Measurements from ENCODE around the gene ROMO1.
"Not testable (repeated sequence)": the region's sequence is repeated elsewhere in the genome, so short reads cannot be mapped to it uniquely, and the experiment has no call there.

Gene ROMO1

DNA sequence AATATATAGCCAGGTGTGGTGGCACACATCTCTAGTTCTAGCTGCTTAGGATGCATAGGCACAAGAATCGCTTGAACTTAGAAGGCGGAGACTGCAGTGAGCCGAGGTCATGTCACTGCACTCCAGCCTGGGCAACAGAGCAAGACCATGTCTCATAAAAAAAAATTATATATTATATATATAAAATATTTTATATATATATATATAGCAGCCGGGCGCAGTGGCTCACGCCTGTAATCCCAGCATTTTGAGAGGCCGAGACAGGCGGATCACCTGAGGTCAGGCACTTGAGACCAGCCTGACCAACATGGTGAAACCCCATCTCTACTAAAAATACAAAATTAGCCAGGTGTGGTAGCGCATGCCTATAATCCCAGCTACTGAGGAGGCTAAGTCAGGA, 13.8 kb upstream of the ROMO1 start:
- not testable (repeated sequence) for DNase-seq

DNA sequence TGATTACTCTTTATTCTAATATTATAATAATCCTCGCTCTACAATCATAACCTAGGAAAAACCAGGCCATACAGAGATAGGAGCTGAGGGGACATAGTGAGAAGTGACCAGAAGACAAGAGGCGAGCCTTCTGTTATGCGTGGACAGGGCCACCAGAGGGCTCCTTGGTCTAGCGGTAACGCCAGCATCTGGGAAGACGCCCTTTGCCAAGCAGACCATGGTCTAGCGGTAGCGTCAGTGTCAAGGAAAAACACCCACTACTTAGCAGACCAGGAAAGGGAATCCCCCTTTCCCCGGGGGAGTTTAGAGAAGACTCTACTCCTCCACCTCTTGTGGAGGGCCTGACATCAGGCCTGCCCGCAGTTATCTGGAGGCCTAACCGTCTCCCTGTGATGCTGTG, 12.3 kb upstream of the ROMO1 start:
- DNase-seq: not testable (repeated sequence)

DNA sequence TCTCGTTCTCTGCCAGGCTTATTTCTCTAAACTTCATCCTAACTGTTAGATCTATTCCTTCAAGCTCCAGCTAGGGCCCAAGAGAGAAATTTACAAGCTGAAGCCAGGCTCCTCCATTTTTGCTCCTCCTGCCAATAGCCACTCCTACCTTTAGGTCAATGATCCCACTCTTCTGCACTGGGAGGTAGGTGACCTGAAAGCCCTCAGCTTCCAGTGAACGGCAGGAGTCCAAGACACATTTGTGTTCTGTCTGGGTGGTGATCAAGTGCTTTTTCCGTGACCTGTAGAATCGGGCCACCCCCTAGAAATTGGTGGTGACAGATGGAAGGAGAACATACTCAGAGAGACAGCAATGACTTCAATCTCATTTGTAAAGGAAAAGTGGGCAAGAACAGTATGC, 8.9 kb upstream of the ROMO1 start:
- DNase-seq: no peak

DNA sequence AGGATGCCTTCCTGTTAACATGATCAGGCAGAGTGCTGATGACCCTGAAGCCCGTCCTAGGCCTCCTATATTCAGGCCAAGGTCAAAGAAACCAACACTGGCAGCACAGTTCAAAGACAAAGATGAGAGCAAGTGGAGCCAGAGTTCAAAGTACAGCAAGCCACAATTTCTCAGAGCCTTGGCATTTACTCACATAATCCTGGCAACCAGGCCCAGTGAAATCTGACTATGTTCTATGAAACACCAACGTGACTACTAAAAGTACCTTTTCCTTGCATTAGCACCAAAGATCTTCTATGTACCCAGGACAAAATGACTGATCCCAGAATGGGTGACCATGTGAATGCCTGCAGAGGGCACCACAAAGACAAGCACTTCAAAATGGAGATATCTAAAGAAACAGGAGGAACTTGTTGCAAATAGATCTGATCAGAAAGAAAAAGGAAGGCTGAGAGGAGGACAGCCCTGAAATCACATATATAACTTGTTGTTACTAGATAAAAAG, 3.9 kb upstream of the ROMO1 start:
- no peak for DNase-seq

DNA sequence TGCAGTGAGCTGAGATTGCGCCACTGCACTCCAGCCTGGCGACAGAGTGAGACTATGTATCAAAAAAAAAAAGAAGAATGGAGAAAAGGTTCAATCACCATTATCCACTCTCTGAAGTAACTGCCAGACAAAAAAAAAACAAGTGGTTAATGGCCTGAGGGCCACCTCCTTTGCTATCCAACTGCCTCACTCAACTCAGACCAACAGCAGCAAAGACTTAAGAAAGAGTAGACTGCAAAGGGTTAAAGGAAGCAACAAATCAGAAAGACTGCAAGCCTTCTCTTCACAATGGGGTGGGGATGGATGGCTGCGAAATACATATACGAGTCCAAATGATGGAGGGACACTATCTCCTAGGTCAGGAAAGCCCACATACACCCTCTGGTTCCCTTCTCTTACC, 3.2 kb upstream of the ROMO1 start:
- DNase-seq: no peak

DNA sequence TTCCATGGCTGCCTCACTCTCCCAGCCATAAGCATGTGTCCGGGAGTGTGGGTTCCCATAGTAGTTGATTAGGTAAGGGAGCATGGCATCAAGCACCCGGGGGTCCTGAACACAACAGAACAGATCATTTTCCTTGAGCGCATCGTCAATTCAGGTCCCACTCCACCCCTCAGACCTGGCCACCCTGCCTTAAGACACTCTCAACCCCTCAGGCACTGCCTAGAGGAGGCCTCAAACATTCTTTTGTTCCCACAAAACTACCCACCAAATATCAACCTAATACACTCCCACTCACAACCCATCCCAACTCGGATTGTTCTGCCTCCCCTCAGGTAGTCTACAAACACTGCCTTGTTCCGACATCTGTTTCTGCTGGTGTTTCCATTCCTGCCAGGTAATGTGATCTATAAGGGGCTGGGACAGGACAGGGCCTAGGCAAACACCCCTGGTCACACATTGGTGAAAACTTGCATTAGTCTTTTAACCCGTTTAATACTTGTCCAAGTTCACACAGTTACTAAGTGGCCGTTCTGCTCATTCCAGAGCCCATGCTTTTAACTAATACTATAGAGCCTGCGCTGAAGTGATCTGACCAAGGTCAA, 1.4 kb upstream of the ROMO1 start:
- no peak for DNase-seq

DNA sequence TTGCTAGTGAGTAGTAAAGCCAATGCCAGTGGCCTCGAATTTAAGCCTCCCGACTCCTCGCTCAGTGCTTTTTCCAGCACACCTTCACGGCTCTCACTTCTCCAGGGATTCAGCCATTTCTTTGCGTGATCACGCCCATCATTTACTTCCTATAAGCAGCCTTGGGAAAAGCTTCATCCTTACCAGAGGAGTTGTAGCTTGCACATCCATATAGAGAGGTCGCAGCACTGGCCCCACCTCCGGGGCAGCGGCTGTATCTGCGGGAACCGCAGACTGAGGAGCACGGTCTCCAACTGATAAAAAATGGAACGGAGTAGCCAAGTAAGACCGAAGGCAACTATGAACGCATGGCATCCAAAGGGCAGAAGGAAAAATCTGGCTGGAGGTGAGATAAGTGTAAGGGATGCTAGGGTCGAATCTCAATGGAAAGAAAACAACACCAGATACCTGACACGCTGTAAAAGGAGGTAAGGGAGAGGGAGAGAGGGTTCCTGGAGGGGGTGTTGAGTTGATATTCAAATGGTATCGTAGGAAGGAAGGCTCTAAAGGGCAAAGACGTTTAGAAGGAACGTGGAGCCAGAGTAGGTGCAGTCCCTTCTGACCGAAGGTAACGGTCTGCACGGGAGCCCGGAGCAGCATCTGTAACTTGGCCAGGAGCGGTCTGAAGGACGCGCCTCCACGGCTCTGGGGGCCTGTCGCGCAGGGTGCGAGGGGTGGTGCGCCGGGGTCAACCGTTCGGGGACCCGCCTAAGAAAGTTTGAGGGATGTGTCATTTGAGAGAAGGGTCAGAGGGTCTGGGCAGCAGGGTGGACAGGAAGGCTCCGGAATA, 693 bp upstream of the ROMO1 start:
- DNase-seq: peak; percentile 8

DNA sequence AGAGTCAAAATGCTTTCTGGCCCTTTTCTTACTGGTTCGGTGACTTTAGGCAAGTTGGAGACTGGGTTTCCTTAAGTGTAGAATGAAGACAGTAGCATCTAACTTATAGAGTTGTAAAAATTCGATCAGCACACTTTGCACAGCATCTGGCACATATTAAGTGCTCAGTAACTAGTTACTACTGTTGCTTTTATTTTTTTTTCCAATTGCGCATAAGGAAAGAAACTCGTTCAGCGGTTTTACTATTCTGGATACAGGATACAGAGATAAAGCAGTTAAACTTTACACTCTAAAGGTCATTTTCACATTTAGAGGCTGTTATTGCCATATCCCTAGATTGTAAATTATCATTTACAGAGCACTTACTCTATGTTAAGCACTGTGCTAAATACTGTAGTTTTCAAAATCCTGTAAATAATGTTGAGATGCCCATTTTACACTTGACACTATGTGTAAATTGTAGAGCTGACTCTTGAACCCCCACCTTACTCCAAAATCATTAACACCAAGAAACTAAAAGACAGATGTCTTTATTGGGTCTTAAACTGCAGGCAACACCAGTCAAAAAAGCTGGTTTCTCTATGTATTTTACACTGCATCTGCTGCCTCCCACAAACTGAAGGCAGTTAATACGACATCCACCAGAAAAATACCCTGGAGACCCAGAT, 886 bp downstream of the ROMO1 start:
- no peak for DNase-seq

DNA sequence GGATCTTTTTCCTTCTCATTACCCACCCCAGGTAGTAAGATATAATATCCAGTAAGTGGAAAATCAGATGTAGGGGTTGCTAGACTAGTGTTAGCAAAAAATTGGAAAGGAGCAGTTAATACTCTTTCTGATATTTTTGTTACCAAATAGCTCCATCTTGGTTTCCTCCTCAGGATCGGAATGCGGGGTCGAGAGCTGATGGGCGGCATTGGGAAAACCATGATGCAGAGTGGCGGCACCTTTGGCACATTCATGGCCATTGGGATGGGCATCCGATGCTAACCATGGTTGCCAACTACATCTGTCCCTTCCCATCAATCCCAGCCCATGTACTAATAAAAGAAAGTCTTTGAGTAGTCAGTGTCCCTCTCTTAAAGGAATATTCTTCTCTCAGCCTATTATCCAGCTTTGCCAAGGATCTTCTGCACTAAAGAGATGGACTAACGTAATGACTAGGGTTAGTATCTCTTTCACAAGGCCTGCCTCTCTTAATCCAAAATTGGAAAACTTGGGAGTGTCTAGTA, 1.5 kb downstream of the ROMO1 start:
- DNase-seq: no peak

DNA sequence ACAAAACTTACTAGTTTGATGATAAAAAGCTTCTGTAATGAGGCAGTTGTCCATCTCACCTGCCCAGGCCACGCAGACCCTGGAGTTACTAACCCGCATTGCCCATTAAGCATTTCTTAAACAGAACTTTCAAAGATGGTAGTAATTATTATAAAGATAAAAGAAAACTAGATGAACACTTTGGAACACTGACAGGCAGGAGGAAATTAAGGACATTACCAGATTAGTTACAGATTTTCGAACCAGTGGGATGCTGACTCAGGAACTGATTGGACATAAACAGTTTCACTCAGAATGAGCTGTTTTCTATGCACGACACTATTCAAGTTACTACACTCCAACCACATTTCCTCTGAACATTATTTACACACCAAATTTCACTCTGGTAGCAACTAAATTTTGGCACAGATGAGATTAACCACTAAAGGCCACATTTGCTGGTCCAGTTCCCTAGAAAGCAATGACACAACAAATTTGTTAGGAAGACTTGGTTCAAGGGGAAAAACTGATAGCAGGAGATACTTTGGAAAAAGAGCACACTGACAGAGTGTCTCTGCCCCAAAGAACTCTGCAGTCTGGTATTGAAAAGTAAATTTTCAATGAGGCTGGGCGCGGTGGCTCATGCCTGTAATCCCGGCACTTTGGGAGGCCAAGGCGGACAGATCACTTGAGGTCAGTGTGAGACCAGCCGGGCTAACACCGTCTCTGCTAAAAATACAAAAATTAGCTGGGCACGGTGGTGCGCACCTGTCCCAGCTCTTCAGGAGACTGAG, 3.0 kb downstream of the ROMO1 start:
- DNase-seq: no peak

DNA sequence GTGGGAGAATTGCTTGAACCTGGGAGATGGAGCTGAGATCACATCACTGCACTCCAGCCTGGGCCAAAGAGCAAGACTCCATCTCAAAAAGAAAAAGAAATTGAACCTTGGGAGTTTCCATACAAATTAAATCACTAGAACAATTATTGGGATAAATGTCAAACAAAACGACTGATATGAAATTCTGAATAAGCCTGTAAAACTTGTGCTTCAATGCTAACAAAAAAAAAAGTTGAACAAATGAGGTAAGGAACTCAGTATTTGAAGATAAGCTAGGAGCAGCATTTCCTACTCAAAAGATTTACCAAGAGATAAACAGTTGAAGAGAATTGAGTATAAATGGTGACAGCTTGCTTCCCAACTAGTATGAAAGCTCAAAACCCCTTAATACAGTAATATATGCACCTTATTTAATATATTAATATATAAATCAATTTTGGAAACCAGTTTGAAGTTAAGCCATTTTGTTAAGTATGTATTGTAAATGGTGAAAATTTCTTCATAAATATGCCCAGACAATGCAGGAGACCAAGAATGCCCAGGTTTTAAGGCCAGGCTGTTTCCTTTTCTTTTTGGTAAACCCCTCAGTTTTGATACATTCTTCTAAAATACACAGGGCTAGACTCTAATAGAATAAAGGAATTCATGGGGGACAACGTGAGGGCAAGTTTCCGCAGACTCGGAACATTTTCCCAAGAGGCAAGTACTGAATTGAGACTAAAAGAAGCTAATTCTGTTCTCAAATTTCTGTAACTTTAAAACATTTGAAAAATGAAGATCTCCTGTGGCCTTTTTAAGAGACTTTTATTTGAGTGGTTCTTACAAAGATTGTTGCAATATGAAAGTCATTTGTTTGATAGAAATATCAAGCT, 3.9 kb downstream of the ROMO1 start:
- DNase-seq: no peak

DNA sequence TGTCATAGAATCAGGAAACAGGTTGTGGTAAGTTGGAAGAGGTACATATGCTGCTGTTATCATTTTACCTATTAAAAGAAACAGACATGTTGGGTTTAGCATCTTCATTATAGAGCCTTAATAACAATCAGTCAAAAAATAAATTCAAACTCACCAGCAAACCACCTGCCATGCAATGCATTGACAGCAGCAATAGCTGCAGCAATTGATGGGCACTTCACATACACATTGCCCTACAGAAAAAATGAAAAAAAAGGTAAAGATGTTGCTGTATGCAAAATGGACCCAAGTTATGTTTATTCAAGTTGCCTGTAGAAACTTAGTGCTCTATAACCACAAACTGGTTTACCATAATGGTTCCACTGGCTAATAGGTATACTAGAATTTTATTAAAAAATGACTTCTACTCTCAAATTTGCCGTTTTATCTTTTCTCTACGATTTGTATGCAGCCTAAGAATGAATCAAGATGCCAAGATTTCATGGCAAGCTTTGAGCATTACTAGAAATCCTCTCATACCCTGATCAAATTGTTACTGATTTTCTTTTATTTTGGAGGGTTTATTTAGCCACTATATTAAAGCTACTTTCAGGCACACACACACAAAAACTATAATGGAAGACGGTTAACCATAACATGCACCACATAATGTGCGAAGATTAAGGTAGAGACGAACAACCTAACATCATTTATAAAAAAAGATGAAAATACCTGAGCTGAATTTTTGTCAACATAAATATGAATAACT, 5.5 kb downstream of the ROMO1 start:
- no peak for DNase-seq

DNA sequence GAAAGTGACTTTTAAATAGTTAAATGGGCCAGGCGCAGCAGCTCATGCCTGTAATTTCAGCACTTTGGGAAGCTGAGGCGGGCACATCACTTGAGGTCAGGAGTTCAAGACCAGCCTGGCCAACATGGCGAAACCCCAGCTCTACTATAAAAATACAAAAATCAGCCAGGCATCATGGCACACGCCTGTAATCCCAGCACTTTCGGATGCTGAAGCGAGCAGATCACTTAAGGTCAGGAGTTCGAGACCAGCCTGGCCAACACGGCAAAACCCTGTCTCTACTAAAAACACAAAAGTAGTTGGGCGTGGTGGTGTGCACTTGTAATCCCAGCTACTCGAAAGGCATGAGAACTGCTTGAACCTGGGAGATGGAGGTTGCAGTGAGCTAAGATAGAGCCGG, 6.7 kb downstream of the ROMO1 start:
- DNase-seq: not testable (repeated sequence)

DNA sequence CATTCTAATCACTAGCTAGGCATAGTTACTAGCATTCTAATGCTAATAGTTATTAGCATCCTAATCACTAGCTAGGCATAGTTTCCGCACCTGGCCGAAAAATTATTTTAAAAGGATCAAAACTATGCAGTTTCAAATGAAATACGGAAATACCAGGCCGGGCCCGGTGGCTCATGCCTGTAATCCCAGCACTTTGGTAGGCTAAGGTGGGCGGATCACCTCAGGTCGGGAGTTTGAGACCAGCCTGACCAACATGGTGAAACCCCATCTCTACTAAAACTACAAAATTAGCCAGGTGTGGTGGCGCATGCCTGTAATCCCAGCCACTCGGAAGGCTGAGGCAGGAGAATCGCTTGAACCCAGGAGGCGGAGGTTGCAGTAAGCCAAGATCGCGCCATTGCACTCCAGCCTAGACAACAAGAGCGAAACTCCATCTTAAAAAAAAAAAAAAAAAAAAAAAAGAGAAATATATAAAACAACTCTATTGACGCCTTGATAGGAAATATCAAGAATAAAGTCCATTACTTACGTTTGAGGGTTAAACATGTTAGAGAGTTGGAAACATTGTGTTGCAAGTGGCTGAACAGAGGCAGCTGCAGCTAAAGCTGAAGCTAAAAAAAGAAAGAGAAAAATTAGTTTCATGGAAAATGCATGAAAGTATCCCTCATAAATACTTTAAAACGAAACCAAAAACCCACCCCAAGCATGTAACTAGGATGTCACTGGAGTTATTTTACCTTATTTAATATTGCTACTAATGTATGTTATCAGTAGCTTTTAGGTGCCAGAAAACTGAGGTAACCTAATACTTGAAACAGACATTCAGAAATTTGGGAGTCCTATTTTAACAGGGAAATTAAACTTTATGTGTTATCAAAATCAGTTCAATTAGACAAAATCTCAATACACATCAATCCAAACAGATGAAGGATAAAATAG, 7.7 kb downstream of the ROMO1 start:
- DNase-seq: not testable (repeated sequence)

DNA sequence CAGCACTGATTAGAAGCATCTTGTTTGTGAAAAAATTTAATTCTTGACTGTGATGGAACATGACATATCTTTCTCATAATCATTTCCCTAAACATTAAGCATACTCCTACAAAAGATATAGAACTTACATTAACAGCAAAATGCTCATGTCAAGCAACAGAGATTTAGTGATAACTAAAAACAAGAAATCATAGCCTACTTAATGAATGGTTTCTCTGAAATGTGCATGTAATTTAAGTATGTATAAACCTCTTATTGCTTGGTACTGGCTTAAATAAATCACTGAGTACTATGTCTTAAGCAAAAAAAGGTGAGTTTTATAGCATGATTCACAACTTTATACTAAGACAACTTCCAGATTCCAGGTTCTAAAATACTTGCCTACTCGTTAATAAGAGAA, 9.3 kb downstream of the ROMO1 start:
- no peak for DNase-seq

DNA sequence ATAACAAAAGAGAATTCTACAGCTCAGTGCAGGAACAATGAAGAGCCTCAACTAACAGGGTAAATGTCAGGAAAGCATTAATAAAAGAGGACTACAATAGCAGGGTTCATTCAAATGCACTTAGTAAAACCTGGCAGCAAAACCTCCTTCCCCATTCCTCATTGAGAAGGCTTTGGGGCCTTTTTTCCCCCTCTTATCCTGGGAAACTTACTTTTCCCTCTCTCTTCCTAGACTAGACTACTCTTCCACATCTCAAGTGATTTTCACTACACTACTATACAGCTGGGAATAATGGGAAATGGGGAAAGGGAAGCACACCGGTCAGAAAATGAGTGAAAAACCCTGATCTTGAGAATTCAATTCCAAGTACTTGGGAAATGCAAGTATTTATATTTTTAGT, 10.1 kb downstream of the ROMO1 start:
- no peak for DNase-seq

DNA sequence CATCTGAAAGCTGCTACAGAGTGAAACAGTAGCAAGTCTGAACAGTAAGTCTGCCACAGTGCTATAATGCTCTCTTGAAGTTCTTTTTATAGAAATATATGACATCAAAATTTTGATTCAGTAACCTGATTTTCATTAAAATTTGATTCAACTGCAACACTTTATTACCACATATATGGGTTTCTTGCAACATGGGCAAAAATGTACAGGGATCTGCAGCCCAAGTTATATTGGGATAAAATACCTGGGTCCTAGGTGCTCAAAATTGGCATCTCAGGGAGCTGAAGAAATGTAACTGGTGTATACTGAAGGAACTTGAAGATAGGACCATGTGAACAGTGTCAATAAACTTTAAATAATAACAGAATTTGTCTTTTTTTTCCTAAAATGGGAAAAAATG, 10.8 kb downstream of the ROMO1 start:
- DNase-seq: no peak

DNA sequence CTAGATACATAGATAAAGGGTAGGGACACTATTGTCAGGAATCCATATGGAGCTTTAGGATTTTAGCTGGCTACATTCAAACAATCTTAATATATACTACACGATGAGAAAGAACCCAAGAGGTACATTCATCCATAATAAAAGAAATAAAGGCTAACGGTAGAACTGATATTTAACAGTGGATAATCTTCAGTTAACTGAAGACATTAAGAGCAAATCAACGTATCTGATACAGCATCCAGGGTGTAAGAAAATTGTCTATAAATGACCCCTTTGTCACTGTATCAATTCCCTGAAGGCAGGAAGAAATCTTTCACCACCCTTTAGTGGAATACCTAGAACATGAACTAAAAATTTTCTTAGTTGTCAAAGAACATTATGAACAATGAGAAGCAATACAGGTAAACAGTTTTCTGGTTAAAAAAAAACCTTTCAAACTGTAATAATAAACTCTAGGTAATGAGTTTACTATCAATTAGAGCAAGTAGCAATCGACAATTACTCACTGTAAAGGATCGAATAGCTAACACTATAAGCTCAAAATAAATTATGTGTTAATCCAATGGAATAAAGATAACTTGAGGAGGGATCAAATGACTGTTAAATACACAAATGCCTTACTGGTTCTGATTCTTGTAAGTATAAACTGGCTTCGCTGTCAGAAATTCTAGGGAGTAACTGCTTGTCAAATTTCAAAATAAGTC, 11.8 kb downstream of the ROMO1 start:
- DNase-seq: no peak

DNA sequence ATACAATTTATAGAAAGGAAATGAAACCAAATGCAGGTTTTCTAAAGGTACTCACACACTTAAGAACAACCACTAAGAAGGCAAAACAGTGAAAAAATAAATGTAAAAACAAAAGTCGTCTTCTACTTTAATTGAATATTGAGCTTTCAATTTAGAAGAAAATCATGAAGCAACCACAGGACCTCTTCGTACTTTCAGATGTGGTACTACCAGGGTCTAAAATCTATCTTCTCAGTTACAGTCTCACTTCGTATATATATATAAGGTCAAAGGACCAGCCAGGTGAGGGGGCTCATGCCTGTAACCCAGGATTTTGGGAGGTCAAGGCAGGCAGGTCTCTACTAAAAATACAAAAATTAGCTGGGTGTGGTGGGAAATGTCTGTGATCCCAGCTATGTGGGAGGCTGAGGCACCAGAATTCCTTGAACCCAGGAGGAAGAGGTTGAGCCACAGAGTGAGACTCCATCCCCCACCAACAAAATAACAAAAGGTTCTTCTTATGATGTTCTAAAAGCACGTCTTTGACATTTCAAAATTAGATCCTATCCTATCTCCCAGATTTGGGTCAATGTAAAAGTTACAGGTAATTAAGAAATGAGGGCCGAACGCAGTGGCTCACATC, 12.5 kb downstream of the ROMO1 start:
- DNase-seq: no peak

Data from activated T-cell treated with anti-CD3 and anti-CD28 coated beads for 4 hours (primary cell).